ENCODE results near the gene MRPL21. TPM values are rescaled to one million over a fixed set of nuclear protein-coding genes. Genes with fewer than 3 reads are reported as not detected.

The MRPL21 gene
- total and polyA plus RNA-seq, 9 of the 15 experiments (the other 6 are each of a cell fraction or from before 2014, with no cell fraction given): 196 to 618 (median 232) TPM

DNA sequence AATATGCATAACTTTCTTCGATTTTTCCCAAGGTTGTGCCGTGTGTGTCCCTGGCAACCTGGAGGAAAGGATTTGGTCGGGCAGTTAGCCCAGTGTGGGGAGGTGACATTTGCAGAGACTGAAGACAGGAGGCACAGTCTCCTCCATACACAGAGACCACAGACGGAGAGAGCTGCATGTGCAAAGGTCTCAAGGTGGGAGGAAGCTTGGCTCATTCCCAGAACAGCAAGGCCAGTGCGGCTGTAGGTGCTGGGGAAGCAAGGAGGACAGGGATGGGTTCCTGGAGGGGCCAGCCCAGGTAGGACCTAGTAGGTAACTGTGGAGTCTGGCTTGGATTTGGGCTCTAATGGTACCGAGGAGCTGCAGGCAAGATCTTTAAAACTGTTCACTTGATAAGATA, 41.2 kb downstream of the MRPL21 start (continued):
- TF ChIP-seq, protein P1, sequence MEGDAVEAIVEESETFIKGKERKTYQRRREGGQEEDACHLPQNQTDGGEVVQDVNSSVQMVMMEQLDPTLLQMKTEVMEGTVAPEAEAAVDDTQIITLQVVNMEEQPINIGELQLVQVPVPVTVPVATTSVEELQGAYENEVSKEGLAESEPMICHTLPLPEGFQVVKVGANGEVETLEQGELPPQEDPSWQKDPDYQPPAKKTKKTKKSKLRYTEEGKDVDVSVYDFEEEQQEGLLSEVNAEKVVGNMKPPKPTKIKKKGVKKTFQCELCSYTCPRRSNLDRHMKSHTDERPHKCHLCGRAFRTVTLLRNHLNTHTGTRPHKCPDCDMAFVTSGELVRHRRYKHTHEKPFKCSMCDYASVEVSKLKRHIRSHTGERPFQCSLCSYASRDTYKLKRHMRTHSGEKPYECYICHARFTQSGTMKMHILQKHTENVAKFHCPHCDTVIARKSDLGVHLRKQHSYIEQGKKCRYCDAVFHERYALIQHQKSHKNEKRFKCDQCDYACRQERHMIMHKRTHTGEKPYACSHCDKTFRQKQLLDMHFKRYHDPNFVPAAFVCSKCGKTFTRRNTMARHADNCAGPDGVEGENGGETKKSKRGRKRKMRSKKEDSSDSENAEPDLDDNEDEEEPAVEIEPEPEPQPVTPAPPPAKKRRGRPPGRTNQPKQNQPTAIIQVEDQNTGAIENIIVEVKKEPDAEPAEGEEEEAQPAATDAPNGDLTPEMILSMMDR (IDR thresholded peaks at IDR 0.05 in 2 of 3, conservative IDR thresholded peaks at IDR 0.05 in 1 of 3; ENCODE audit: insufficient read depth in 2 of 3, low read depth in 1 of 3, low read length in 3 of 3): no peak
- TF ChIP-seq, protein P2, sequence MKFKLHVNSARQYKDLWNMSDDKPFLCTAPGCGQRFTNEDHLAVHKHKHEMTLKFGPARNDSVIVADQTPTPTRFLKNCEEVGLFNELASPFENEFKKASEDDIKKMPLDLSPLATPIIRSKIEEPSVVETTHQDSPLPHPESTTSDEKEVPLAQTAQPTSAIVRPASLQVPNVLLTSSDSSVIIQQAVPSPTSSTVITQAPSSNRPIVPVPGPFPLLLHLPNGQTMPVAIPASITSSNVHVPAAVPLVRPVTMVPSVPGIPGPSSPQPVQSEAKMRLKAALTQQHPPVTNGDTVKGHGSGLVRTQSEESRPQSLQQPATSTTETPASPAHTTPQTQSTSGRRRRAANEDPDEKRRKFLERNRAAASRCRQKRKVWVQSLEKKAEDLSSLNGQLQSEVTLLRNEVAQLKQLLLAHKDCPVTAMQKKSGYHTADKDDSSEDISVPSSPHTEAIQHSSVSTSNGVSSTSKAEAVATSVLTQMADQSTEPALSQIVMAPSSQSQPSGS (CRISPR knock-in tag; IDR thresholded peaks at IDR 0.05): no peak
- TF ChIP-seq, protein P3, sequence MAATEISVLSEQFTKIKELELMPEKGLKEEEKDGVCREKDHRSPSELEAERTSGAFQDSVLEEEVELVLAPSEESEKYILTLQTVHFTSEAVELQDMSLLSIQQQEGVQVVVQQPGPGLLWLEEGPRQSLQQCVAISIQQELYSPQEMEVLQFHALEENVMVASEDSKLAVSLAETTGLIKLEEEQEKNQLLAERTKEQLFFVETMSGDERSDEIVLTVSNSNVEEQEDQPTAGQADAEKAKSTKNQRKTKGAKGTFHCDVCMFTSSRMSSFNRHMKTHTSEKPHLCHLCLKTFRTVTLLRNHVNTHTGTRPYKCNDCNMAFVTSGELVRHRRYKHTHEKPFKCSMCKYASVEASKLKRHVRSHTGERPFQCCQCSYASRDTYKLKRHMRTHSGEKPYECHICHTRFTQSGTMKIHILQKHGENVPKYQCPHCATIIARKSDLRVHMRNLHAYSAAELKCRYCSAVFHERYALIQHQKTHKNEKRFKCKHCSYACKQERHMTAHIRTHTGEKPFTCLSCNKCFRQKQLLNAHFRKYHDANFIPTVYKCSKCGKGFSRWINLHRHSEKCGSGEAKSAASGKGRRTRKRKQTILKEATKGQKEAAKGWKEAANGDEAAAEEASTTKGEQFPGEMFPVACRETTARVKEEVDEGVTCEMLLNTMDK (IDR thresholded peaks at IDR 0.05; ENCODE audit: borderline replicate concordance, insufficient read depth, low read depth, low read length, poor library complexity, severe bottlenecking): no peak
- TF ChIP-seq NR1H2 (CRISPR knock-in tag; IDR thresholded peaks at IDR 0.05) (no peak), CBX2 (IDR thresholded peaks at IDR 0.05; ENCODE audit: insufficient read depth, low read length, poor library complexity, severe bottlenecking) (no peak)
- TF ChIP-seq, protein P4, sequence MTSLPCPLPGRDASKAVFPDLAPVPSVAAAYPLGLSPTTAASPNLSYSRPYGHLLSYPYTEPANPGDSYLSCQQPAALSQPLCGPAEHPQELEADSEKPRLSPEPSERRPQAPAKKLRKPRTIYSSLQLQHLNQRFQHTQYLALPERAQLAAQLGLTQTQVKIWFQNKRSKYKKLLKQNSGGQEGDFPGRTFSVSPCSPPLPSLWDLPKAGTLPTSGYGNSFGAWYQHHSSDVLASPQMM (CRISPR knock-in tag; IDR thresholded peaks at IDR 0.05): no peak
- TF ChIP-seq, protein P5, sequence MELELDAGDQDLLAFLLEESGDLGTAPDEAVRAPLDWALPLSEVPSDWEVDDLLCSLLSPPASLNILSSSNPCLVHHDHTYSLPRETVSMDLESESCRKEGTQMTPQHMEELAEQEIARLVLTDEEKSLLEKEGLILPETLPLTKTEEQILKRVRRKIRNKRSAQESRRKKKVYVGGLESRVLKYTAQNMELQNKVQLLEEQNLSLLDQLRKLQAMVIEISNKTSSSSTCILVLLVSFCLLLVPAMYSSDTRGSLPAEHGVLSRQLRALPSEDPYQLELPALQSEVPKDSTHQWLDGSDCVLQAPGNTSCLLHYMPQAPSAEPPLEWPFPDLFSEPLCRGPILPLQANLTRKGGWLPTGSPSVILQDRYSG (tag; conservative IDR thresholded peaks at IDR 0.05; ENCODE audit: low read depth): no peak
- TF ChIP-seq, protein P6, sequence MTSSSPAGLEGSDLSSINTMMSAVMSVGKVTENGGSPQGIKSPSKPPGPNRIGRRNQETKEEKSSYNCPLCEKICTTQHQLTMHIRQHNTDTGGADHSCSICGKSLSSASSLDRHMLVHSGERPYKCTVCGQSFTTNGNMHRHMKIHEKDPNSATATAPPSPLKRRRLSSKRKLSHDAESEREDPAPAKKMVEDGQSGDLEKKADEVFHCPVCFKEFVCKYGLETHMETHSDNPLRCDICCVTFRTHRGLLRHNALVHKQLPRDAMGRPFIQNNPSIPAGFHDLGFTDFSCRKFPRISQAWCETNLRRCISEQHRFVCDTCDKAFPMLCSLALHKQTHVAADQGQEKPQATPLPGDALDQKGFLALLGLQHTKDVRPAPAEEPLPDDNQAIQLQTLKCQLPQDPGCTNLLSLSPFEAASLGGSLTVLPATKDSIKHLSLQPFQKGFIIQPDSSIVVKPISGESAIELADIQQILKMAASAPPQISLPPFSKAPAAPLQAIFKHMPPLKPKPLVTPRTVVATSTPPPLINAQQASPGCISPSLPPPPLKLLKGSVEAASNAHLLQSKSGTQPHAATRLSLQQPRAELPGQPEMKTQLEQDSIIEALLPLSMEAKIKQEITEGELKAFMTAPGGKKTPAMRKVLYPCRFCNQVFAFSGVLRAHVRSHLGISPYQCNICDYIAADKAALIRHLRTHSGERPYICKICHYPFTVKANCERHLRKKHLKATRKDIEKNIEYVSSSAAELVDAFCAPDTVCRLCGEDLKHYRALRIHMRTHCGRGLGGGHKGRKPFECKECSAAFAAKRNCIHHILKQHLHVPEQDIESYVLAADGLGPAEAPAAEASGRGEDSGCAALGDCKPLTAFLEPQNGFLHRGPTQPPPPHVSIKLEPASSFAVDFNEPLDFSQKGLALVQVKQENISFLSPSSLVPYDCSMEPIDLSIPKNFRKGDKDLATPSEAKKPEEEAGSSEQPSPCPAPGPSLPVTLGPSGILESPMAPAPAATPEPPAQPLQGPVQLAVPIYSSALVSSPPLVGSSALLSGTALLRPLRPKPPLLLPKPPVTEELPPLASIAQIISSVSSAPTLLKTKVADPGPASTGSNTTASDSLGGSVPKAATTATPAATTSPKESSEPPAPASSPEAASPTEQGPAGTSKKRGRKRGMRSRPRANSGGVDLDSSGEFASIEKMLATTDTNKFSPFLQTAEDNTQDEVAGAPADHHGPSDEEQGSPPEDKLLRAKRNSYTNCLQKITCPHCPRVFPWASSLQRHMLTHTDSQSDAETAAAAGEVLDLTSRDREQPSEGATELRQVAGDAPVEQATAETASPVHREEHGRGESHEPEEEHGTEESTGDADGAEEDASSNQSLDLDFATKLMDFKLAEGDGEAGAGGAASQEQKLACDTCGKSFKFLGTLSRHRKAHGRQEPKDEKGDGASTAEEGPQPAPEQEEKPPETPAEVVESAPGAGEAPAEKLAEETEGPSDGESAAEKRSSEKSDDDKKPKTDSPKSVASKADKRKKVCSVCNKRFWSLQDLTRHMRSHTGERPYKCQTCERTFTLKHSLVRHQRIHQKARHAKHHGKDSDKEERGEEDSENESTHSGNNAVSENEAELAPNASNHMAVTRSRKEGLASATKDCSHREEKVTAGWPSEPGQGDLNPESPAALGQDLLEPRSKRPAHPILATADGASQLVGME (CRISPR knock-in tag; IDR thresholded peaks at IDR 0.05): no peak
- TF ChIP-seq, protein P7, sequence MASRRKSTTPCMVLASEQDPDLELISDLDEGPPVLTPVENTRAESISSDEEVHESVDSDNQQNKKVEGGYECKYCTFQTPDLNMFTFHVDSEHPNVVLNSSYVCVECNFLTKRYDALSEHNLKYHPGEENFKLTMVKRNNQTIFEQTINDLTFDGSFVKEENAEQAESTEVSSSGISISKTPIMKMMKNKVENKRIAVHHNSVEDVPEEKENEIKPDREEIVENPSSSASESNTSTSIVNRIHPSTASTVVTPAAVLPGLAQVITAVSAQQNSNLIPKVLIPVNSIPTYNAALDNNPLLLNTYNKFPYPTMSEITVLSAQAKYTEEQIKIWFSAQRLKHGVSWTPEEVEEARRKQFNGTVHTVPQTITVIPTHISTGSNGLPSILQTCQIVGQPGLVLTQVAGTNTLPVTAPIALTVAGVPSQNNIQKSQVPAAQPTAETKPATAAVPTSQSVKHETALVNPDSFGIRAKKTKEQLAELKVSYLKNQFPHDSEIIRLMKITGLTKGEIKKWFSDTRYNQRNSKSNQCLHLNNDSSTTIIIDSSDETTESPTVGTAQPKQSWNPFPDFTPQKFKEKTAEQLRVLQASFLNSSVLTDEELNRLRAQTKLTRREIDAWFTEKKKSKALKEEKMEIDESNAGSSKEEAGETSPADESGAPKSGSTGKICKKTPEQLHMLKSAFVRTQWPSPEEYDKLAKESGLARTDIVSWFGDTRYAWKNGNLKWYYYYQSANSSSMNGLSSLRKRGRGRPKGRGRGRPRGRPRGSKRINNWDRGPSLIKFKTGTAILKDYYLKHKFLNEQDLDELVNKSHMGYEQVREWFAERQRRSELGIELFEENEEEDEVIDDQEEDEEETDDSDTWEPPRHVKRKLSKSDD (conservative IDR thresholded peaks at IDR 0.05; ENCODE audit: low read length): no peak

All from K562 (cell line).